ENCODE data around the gene ELANE. TPM values are rescaled to one million over a fixed set of nuclear protein-coding genes. Genes with fewer than 3 reads are reported as not detected.

The ELANE gene
- total RNA-seq, 2 donors from 2014 or later, result not detected

- Mint-ChIP-seq H3K27ac (no peak overlapping the region), H3K27me3 (peaks cover 0 to 6% of the 10 kb centered on the region in 2 donors), H3K36me3 (no peaks in the 10 kb centered on the region), H3K4me1 (ENCODE audit: low read depth in 2 of 2) (peaks cover 0 to 3% of the 10 kb centered on the region in 2 donors), H3K4me3 (no peak overlapping the region), H3K9me3 (no peaks in the 10 kb centered on the region)
- no peak for ATAC-seq
- no peak for DNase-seq (ENCODE audit: low spot score)
These were observed 3.0 kb downstream of the ELANE start for GRCh38 chr19:855142-855541.

- no peak for DNase-seq (ENCODE audit: low spot score)
- ATAC-seq, result no peak
- Mint-ChIP-seq H3K27ac (no peak overlapping the region), H3K9me3 (no peaks in the 10 kb centered on the region), H3K36me3 (no peaks in the 10 kb centered on the region), H3K27me3 (peaks cover 0 to 6% of the 10 kb centered on the region in 2 donors), H3K4me3 (no peak overlapping the region), H3K4me1 (ENCODE audit: low read depth in 2 of 2) (peaks cover 0 to 3% of the 10 kb centered on the region in 2 donors)
These were observed 3.5 kb downstream of the ELANE start for GRCh38 chr19:855566-856120.

DNA sequence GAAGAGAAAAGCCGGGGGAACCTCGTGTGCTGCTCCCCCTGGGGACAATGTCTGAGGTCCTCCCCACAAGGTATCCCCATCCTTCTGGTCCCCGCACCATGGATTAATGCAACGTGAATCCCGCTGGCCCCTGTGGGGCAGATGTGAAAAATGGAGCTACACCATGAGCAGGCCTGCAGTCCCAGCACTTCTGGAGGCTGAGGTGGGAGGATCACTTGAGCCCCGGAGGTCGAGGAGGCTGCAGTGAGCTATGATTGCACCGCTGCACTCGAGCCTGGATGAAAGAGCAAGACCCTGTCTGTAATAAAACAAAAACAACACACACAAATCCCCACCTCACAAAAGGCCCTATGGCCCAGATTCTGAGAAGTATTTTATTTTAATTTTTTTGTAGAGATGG lies 6.2 kb downstream of the ELANE start:
- H3K4me3 Mint-ChIP-seq, result no peak overlapping the region

DNA sequence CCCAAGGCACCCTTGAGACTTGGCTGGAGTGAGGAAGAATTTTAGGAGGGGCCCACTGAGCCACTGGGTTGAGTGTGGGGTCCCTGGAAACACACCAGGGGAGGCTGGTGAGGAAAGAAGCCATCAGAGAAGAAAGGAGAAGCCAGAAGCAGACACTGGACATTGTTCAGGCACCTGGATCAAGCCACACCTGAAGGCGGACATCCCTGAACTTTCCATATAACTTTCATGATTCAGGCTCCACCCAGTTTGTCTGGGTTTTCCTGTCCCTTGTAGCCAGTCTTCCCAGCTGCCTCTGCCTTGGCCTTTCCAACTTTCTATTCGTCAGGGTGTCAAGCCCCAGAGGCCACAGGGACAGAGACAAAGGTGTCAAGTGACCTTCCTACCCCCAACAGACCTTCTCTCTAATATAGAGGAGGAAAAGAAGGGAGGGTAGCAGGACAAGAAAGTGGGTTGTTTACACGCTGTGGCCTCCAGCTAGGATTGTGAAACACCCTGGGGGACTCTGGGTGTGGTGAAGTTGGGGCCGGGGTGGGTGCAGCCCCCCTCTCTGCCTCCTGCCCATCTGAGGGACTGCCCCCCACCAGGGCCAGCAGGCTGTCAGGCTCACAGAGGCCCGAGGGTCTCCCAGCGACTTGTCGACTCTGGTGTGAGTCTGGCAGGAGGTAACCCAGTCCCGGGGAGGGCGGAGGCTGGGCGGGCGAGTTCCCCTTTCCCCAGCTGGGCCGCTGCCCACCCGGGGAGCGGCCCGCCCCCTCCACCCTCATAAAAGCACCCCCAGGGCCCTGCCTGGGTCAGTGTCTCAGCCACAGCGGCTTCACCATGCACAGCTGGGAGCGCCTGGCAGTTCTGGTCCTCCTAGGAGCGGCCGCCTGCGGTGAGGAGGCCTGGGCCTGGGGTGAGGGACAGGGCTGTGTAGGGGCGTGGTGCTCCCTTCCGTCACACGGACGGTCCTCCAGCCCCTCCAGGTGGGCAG lies 7.1 kb downstream of the ELANE start, which contains the start of gene CFD:
Gene CFD (plus strand): TSS at position 797 of the 976 bp plus-strand sequence. CDS start 26 bp downstream, at position 823.
- H3K4me3 Mint-ChIP-seq, result no peak within 1 kb of the TSS

More for the DNA sequence above, 6.2 kb downstream of the ELANE start:
- Mint-ChIP-seq H3K4me1 (ENCODE audit: low read depth in 2 of 2) (peaks cover 9 to 10% of the 10 kb centered on the region in 2 donors), H3K27ac (no peak overlapping the region), H3K9me3 (no peaks in the 10 kb centered on the region), H3K36me3 (no peaks in the 10 kb centered on the region), H3K27me3 (peaks cover 0 to 10% of the 10 kb centered on the region in 2 donors)
- ATAC-seq (no peak), DNase-seq (ENCODE audit: low spot score) (no peak)

DNA sequence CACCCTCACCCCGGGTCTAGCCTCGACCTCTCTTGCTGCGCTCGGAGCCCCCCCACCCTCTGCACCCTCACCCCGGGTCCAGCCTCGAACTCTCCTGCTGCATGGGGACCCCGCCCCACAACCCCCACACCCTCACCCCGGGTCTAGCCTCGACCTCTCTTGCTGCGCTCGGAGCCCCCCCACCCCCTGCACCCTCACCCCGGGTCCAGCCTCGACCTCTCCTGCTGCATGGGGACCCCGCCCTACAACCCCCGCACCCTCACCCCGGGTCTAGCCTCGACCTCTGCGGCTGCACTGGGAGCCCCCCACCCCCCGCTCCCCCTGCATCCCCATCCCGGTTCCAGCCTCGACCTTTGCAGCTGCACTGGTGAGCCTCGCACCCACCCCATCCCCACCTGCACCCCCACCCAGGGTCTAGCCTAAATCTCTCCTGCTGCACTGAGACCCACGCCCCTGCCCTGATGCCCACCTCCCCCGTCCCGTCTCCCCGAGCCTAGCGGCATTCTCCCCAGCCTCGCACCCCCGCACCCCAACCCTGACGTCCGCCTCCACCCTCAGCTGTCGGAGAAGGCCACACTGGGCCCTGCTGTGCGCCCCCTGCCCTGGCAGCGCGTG lies 9.1 kb downstream of the ELANE start:
- peaks cover 0 to 10% of the 10 kb centered on the region in 2 donors for H3K27me3 Mint-ChIP-seq
- H3K4me1 Mint-ChIP-seq (ENCODE audit: low read depth in 2 of 2), result peaks cover 10 to 11% of the 10 kb centered on the region in 2 donors
- H3K4me3 Mint-ChIP-seq, result no peak overlapping the region
- DNase-seq (ENCODE audit: low spot score) (no peak), ATAC-seq (no peak)
- H3K9me3 Mint-ChIP-seq, result no peaks in the 10 kb centered on the region
- H3K27ac Mint-ChIP-seq, result no peak overlapping the region
- H3K36me3 Mint-ChIP-seq, result no peaks in the 10 kb centered on the region

More for the DNA sequence above, 7.1 kb downstream of the ELANE start, which contains the start of gene CFD:
- Mint-ChIP-seq H3K4me1 (ENCODE audit: low read depth in 2 of 2) (peaks cover 10 to 11% of the 10 kb centered on the region in 2 donors), H3K27ac (no peak within 1 kb of the TSS), H3K9me3 (no peaks in the 10 kb centered on the region), H3K36me3 (no peaks in the 10 kb centered on the region), H3K27me3 (peaks cover 0 to 10% of the 10 kb centered on the region in 2 donors)
- no peak for ATAC-seq
- no peak for DNase-seq (ENCODE audit: low spot score)

DNA sequence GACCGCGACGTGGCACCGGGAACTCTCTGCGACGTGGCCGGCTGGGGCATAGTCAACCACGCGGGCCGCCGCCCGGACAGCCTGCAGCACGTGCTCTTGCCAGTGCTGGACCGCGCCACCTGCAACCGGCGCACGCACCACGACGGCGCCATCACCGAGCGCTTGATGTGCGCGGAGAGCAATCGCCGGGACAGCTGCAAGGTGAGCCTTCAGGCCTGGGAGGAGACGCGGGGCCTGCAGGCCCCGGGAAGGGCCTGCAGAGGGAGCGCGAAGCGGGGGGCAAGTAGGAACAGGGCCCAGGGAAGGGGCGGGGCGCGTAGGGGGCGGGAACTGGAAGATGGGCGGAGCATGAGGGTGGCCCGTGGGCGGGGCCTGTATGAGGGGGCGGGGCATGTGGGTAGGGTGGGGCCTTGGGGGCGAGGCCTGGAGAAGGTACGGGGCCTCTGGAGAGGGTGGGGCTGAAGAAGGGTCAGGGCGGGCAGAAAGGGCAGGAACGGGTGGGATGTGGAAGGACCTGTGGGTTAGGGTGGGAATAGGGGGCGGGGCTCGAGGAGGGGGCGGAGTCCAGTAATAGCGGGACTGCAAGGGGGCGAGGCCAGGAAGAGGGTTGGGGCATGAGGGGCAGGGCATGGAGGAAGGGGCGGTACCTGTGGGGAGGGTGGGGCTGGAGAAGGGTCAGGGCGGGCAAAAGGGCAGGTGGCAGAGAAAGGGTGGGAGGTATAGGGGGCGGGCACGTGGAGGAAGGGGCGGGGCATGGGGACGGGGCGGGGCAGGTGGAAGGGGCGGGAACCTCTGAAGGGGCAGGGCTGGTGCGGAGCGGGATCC lies 9.9 kb downstream of the ELANE start:
- H3K9me3 Mint-ChIP-seq, result no peaks in the 10 kb centered on the region
- ATAC-seq (peak; percentile 57 to 71), DNase-seq (ENCODE audit: low spot score) (no peak)
- peaks cover 10 to 11% of the 10 kb centered on the region in 2 donors for H3K4me1 Mint-ChIP-seq (ENCODE audit: low read depth in 2 of 2)
- H3K4me3 Mint-ChIP-seq, result peak overlapping the region; percentile 67
- no peak overlapping the region for H3K27ac Mint-ChIP-seq
- peaks cover 0 to 8% of the 10 kb centered on the region in 2 donors for H3K27me3 Mint-ChIP-seq
- no peaks in the 10 kb centered on the region for H3K36me3 Mint-ChIP-seq

DNA sequence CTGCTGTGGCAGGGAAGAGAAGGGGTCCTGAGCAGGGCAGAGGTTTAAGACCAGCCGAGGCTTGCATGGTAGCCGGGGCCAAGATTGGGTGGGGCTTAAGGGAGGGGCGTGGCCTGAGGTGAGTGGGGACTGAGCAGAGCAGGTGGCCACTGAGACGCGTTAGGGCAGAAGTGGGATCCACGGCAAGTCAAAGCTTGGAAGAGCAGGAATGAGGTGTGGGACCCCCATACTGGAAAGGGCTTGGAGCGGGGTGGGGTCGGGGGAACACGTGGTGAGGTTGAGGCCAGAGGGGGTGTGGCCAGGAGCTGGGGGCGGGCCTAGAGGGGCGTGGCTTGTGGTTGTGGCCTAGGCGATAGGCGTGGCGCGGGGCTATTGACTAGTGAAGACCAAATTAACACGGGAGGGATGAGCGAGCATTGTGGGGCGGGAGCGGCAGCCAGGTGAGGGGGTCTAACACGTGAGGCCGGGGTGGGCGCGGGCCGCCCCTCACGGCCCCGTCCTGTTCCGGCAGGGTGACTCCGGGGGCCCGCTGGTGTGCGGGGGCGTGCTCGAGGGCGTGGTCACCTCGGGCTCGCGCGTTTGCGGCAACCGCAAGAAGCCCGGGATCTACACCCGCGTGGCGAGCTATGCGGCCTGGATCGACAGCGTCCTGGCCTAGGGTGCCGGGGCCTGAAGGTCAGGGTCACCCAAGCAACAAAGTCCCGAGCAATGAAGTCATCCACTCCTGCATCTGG lies 10.6 kb downstream of the ELANE start:
- Mint-ChIP-seq H3K36me3 (peaks cover 4% of the 10 kb centered on the region), H3K4me3 (peak overlapping the region; percentile 67), H3K4me1 (ENCODE audit: low read depth in 2 of 2) (peaks cover 10 to 12% of the 10 kb centered on the region in 2 donors), H3K9me3 (no peaks in the 10 kb centered on the region), H3K27me3 (peaks cover 0 to 5% of the 10 kb centered on the region in 2 donors), H3K27ac (no peak overlapping the region)
- DNase-seq (ENCODE audit: low spot score), result no peak
- ATAC-seq, result peak; percentile 61 to 79

GRCh38 chr19:863315-863620 lies 11.2 kb downstream of the ELANE start:
- H3K27me3 Mint-ChIP-seq, result peaks cover 0 to 4% of the 10 kb centered on the region in 2 donors
- peaks cover 10 to 11% of the 10 kb centered on the region in 2 donors for H3K4me1 Mint-ChIP-seq (ENCODE audit: low read depth in 2 of 2)
- peak overlapping the region; percentile 26 to 61 for H3K27ac Mint-ChIP-seq
- no peak for DNase-seq (ENCODE audit: low spot score)
- H3K4me3 Mint-ChIP-seq, result peak overlapping the region; percentile 67
- no peak for ATAC-seq
- no peaks in the 10 kb centered on the region for H3K9me3 Mint-ChIP-seq
- H3K36me3 Mint-ChIP-seq, result peaks cover 4% of the 10 kb centered on the region

DNA sequence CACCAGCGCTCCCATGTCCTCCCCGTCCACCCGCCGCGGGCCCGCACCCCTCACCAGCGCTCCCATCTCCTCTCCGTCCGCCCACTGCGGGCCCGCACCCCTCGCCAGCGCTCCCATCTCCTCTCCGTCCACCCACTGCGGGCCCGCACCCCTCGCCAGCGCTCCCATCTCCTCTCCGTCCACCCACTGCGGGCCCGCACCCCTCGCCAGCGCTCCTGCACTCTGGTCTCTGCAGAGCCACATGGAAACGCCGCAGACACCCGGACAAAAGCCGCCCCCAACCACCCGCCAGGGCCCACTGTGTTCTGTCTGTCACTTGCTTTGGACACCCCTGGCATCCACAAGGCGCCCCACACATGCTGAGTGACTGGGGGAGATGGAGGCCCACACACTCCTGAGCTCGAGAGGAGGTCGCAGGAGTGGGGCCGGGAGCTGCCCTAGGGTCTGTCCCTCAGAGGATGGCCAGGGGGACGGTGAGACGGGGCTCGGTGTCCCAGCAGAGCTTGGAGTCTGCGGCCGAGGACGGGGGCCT lies 14.7 kb downstream of the ELANE start:
- H3K27ac Mint-ChIP-seq, result no peak overlapping the region

GRCh38 chr19:867301-867793 lies 15.2 kb downstream of the ELANE start:
- peaks cover 10 to 11% of the 10 kb centered on the region in 2 donors for H3K4me1 Mint-ChIP-seq (ENCODE audit: low read depth in 2 of 2)
- H3K4me3 Mint-ChIP-seq, result no peak overlapping the region
- peaks cover 0 to 4% of the 10 kb centered on the region in 2 donors for H3K27me3 Mint-ChIP-seq
- H3K36me3 Mint-ChIP-seq, result peaks cover 4% of the 10 kb centered on the region
- ATAC-seq (no peak), DNase-seq (ENCODE audit: low spot score) (no peak)
- H3K9me3 Mint-ChIP-seq, result no peaks in the 10 kb centered on the region
- no peak overlapping the region for H3K27ac Mint-ChIP-seq

More for the DNA sequence above, 14.7 kb downstream of the ELANE start:
- Mint-ChIP-seq H3K4me1 (ENCODE audit: low read depth in 2 of 2) (peaks cover 10 to 11% of the 10 kb centered on the region in 2 donors), H3K4me3 (no peak overlapping the region), H3K36me3 (peaks cover 4% of the 10 kb centered on the region), H3K27me3 (peaks cover 0 to 4% of the 10 kb centered on the region in 2 donors), H3K9me3 (no peaks in the 10 kb centered on the region)
- ATAC-seq, result no peak
- DNase-seq (ENCODE audit: low spot score), result no peak

- Mint-ChIP-seq H3K36me3 (peaks cover 4% of the 10 kb centered on the region), H3K4me3 (no peak overlapping the region), H3K9me3 (no peaks in the 10 kb centered on the region), H3K27me3 (no peaks in the 10 kb centered on the region), H3K27ac (no peak overlapping the region), H3K4me1 (ENCODE audit: low read depth in 2 of 2) (peaks cover 4 to 8% of the 10 kb centered on the region in 2 donors)
- no peak for ATAC-seq
- no peak for DNase-seq (ENCODE audit: low spot score)
These were observed 15.9 kb downstream of the ELANE start for GRCh38 chr19:867855-868457.
